GM19452 (cell line): ENCODE measurements around the gene DNAJC27.

Experiments
- ATAC-seq: cut with Tn5 transposase; IDR thresholded peaks from one replicate; pipeline ENCODE4 v1.9.1; 2021; ENCODE audit not compliant: unreplicated experiment

The DNAJC27 gene

DNA sequence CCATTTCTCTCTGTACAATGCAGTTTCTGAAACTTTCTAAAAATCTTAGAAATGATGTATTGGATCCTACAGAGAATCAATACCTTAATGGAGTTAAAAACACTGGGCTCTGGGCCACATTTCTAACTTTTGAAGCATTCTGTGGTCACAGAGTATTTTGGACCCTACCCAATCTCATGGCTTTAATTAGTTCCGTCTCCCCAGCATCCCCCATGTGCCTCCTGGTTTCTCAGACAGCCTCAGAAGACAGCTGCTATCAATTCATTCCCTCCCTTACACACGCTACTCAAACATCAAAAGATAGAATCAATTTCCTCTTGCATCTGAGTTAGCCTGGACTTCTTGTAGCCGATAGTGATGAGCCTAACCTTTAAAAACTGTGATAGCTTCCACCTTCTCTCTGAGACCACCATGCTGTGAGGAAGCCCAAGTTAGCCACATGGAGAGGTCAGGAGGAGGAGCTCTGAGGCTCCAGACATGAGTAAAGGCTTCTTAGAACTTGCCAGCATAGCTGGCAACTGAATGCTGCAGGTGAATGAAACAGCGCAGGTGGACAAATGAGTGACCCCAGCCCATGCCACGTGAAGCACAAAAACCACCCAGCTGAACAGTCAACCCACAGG is 62.1 kb downstream of the DNAJC27 start:
- ATAC-seq, result no peak

DNA sequence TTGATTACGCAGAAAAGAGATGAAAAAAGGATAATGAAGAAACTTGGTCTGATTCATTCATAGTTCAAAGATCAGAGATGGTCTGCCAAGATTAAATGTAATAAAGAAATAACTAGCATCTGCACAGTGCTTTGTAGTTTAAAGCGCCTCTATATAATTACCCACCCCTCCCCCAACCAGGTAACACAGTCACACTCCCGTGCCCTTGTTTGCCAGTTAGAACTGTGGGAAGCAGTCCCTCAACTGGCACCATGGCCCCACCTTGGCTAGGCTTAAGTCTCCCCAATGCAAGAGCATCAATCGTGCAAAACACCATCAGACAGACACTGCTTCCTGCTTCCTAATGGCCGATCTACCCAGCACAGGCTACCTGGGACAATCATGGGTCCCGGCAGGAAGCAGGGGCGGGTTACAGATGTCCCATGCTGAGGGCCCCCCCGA is 63.3 kb downstream of the DNAJC27 start:
- ATAC-seq, result no peak

DNA sequence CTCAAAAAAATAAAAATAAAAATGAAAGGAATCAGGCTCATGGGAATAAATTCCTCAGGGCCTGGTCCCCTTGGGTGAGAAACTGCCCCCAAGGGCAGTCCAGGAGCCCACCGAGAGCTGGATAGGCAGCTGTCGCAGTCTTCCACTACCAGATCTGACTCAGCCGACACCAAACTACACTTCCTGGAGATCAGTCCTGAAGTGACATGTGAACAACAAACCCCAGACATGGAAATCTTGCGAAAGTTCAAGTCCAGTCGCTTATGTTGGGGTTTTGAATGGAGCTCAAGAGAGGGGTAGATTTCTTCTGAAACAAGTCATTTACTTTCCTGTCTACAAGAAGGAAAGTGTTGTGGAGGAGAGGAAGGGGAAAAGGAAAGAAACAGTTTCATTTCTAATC is 64.6 kb downstream of the DNAJC27 start:
- no peak for ATAC-seq

DNA sequence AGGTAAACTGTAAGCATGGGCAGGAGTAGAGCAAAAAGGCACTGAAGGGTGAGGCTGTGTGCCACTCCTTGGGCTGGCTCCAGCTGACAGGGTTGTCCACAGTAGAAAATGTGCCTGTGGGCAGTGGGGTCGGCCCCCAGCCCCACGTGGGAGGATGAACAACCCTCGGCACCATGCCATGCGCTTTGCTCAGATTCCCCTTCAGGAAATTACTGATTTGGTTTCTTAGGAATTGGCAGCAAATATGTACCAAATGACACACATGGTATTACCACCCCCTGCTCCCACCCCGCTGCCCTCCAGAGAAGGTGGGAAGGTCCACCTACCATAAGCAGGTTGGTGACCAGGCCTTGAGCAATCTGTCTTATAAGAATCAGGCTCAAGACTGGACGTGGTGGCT is 65.3 kb downstream of the DNAJC27 start:
- ATAC-seq, result no peak

DNA sequence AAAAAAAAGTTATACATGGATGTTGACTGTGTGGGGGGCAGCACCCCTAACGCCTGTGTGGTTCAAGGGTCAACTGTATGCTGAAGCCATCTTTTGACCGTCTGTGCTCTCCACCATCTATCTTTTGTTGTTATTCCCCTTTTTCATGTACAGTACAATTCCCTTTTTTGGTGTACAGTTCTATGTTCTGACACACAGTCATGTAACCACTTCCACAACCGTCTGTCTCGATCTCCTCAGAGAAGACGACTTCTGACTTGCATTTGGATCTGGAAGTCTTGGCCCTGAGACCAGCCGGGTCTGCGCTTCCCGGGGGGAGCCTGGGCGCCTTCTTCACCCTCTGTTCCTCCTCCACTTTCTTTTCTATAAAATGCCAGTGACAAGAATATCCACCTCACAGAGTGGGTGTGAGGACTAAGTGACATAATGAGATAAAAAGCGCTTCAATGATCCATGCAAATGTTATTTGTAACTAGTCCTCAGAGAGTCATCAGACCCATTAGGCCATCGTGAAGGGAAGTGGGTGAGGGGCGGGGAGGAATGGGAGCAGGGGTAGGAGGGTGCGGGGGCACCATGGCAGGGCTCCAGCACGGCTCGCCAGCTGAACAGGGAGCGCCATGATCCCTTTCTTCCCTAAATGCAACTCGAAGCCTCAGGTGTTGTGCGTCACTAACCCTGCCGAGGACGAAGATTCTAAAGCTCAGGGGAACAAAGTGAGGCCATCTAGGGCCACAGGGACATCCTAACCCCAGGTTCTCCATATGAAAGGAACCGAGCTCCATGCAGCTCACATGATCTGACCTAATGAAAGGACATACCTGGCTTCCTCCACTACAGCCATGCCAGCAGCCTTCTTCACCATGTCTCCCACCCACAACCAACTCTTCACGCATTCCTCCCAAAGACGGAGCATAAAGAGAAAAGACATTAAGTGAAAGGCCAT is 68.3 kb downstream of the DNAJC27 start:
- no peak for ATAC-seq

DNA sequence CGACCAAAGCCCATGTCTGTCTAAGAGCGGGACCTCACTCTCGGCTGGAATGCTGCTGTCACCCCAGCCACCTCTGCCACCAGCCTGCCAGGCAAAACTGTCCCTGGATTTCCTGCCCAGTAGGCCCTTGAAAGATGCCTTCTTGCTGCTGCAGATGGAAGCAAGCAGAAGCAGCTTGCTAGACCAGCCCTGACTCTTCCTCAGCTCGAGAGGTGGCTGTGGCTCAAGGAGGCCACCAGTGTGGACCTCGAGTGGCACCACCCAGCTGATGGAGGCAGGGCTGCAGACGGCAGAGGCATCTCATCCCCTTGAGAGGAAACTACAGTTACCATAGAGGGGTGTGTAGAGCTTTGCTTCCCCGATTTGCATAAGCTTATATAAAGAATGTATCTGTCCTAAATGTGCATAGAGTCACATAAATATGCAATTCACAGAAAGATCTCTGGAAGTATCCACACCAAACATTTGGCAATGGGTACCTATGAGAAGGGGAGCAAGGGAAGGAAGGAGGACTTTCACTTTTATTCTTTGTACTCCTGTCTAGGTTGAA is 72.3 kb downstream of the DNAJC27 start:
- ATAC-seq, result no peak

DNA sequence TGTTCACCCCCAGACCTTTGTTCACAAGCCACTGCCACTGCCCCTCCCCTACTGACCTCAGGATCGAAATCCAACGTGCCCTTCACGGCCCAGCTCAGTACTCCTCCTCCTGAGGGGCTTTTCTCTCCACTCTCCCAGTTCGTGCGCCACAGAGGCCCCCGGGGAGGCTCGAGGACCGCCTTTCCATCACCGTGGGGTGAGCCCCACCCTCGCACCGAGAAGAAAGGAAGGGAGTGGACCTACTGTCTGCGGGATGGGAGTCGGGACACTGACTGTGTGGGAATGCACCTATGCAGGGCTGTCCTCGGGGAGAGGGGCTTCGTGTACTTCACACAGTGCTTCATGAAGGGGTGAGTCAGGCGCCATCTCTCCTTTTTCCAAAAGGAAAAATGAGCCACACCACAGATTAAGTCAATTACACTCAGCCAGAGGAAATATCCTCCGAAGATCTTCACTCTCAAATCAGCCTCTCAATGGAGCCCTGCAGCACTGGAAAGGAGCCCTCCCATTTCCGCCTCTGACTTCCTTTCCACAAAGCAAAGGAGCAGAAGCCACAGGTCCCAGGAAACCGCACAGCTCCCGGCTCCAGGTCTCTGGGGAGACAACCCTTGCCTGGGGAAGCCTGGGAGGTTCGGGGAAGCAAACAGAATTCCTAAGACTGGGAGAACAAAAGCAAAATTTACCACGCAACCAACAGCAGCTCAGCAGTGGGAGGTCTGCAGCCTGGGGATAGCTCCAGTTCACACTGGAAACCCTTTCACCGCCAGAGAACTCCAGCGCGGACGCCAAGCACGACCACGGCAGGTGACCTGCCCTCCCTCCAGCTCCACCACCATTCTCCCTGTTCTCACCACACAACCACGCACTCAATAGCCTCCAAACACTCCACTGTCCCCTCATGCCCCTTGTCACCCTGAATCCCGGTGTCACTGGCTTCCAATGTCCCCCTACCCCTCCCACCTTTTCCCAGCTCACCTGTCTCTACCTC is 73.3 kb downstream of the DNAJC27 start:
- no peak for ATAC-seq

DNA sequence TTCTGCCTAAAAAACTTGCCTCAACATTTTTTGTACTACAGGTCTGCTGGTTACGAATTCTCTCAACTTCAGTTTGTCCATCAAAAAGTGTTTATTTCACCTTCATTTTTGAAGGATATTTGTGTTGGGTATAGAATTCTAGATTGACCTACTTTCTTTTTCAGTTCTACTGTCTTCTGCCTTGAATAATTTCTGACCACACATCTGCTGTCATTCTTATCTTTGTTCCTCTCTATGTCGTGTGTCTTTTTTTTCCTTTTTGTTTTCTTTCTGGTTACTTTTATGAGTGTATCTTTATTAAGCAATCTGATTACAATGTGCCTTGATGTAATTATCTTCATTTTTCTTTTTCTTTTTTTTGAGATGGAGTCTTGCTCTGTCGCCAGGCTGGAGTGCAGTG is 77.0 kb downstream of the DNAJC27 start:
- no peak for ATAC-seq

DNA sequence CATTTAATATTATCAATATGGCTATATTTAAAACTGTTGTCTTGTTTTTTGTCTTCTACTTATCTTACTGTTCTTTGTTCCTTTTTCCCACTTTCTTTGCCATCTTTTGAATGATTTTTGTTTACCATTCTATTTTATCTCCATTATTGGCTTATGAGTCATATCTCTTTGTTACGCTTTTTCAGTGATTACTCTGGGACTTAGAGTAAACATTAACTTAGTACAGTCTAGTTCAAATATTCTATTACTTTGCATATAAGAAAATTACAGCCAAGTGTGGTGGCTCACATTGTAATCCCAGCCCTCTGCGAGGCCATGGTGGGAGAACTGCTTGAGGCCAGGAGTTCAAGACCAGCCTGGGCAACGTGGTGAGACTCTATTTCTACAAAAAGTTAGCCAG is 77.8 kb downstream of the DNAJC27 start:
- no peak for ATAC-seq
